ENCODE data around the gene LHX4. TPM values are rescaled to one million over a fixed set of nuclear protein-coding genes. Genes with fewer than 3 reads are reported as not detected.

The LHX4 gene
- total RNA-seq, 1 donor from 2014 or later = not detected

GRCh38 chr1:180259431-180260338, 29.6 kb downstream of the LHX4 start:
- DNase-seq = no peak

GRCh38 chr1:180260541-180260940, 30.5 kb downstream of the LHX4 start:
- DNase-seq = no peak

GRCh38 chr1:180261030-180261429, 31.0 kb downstream of the LHX4 start:
- no peak for DNase-seq

GRCh38 chr1:180261524-180262155, 31.6 kb downstream of the LHX4 start:
- DNase-seq = no peak

- no peak for DNase-seq
Measured at GRCh38 chr1:180262628-180263488, 32.8 kb downstream of the LHX4 start.

GRCh38 chr1:180264595-180264994, 34.5 kb downstream of the LHX4 start:
- DNase-seq = no peak

- no peak for DNase-seq
Measured at GRCh38 chr1:180265201-180265600, 35.1 kb downstream of the LHX4 start.

- no peak for DNase-seq
Measured at GRCh38 chr1:180265871-180266270, 35.8 kb downstream of the LHX4 start.

GRCh38 chr1:180266275-180267210, 36.5 kb downstream of the LHX4 start:
- no peak for DNase-seq

- DNase-seq = no peak
Measured at GRCh38 chr1:180267211-180267561, 37.1 kb downstream of the LHX4 start.

- DNase-seq = no peak
Measured at GRCh38 chr1:180267761-180268555, 37.9 kb downstream of the LHX4 start.

GRCh38 chr1:180268556-180269075, 38.6 kb downstream of the LHX4 start:
- no peak for DNase-seq

- peak; percentile 32 for DNase-seq
Measured at GRCh38 chr1:180269645-180270529, 39.8 kb downstream of the LHX4 start.

- no peak for DNase-seq
Measured at GRCh38 chr1:180270530-180271271, 40.6 kb downstream of the LHX4 start.

- no peak for DNase-seq
Measured at GRCh38 chr1:180271272-180272255, 41.5 kb downstream of the LHX4 start.

GRCh38 chr1:180272395-180272794, 42.3 kb downstream of the LHX4 start:
- DNase-seq = no peak

- DNase-seq = no peak
Measured at GRCh38 chr1:180273066-180273465, 43.0 kb downstream of the LHX4 start.

- no peak for DNase-seq
Measured at GRCh38 chr1:180274221-180274620, 44.2 kb downstream of the LHX4 start.
